Trophoblast cell (in vitro differentiated cells and primary cell): ENCODE results near the gene EFCAB7.

Experiments
- DNase-seq, 2 donors: peaks; one replicate each; pipeline ENCODE4 v3.0.0-alpha.2; 2016
- H2AFZ ChIP-seq: 2 replicates; pipeline ENCODE4 v1.6.1; 2013; ENCODE audit warnings: low read length, moderate library complexity, mild to moderate bottlenecking; ENCODE audit not compliant: insufficient read depth, poor library complexity
- H2AK5ac ChIP-seq: 2 replicates; pipeline ENCODE4 v1.6.1; 2013; ENCODE audit warnings: mild to moderate bottlenecking, low read length
- H2BK120ac ChIP-seq: 2 replicates; pipeline ENCODE4 v1.6.1; 2013; ENCODE audit warnings: low read length, mild to moderate bottlenecking, moderate library complexity; ENCODE audit not compliant: insufficient read depth, poor library complexity
- H2BK12ac ChIP-seq: 2 replicates; pipeline ENCODE4 v1.6.1; 2013; ENCODE audit warnings: mild to moderate bottlenecking, low read length, moderate library complexity
- H2BK5ac ChIP-seq: 2 replicates; pipeline ENCODE4 v1.6.1; 2013; ENCODE audit warnings: low read length, low read depth, moderate library complexity, mild to moderate bottlenecking; ENCODE audit not compliant: poor library complexity
- H3K14ac ChIP-seq: 2 replicates; pipeline ENCODE4 v1.6.1; 2013; ENCODE audit warnings: mild to moderate bottlenecking, low read length
- H3K18ac ChIP-seq: 2 replicates; pipeline ENCODE4 v1.6.1; 2013; ENCODE audit warnings: mild to moderate bottlenecking, low read length
- H3K23ac ChIP-seq: 2 replicates; pipeline ENCODE4 v1.6.1; 2013; ENCODE audit warnings: low read length
- H3K27ac ChIP-seq: 2 replicates; pipeline ENCODE4 v1.5.1; 2013; ENCODE audit warnings: low read depth, mild to moderate bottlenecking, inconsistent platforms, low read length, moderate library complexity
- H3K27me3 ChIP-seq: 2 replicates; pipeline ENCODE4 v1.6.1; 2013; ENCODE audit warnings: inconsistent platforms, mild to moderate bottlenecking, low read length, moderate library complexity; ENCODE audit not compliant: insufficient read depth
- H3K36me3 ChIP-seq, 2 experiments: 1 replicate in 1 of 2; 2 replicates in 1 of 2; pipeline ENCODE4 v1.6.1; 2013; ENCODE audit warnings: low read length in 2 of 2, mild to moderate bottlenecking in 2 of 2, moderate library complexity in 1 of 2; ENCODE audit not compliant: insufficient read depth in 2 of 2, control insufficient read depth in 1 of 2
- H3K4ac ChIP-seq: 2 replicates; pipeline ENCODE4 v1.6.1; 2013; ENCODE audit warnings: low read depth, mild to moderate bottlenecking, low read length, moderate library complexity
- H3K4me1 ChIP-seq, 2 experiments: 1 replicate in 1 of 2; 2 replicates in 1 of 2; pipeline ENCODE4 v1.6.1; 2013; ENCODE audit warnings: low read length in 2 of 2, mild to moderate bottlenecking in 2 of 2, moderate library complexity in 1 of 2; ENCODE audit not compliant: insufficient read depth in 2 of 2, control insufficient read depth in 1 of 2
- H3K4me2 ChIP-seq: 2 replicates; pipeline ENCODE4 v1.6.1; 2013; ENCODE audit warnings: inconsistent platforms, mild to moderate bottlenecking, low read length, moderate library complexity
- H3K4me3 ChIP-seq: 2 replicates; pipeline ENCODE4 v1.5.1; 2013; ENCODE audit warnings: mild to moderate bottlenecking, low read depth, low read length, inconsistent platforms
- H3K79me1 ChIP-seq: one replicate; pipeline ENCODE4 v1.6.1; 2013; ENCODE audit warnings: low read length
- H3K79me2 ChIP-seq: 2 replicates; pipeline ENCODE4 v1.6.1; 2013; ENCODE audit warnings: low read length, mild to moderate bottlenecking; ENCODE audit not compliant: control insufficient read depth, insufficient read depth, poor library complexity
- H3K9ac ChIP-seq: 2 replicates; pipeline ENCODE4 v1.6.1; 2013; ENCODE audit warnings: mild to moderate bottlenecking, low read length
- H3K9me3 ChIP-seq: 2 replicates; pipeline ENCODE4 v1.6.1; 2013; ENCODE audit warnings: low read depth, mild to moderate bottlenecking, control low read depth, inconsistent platforms, low read length; ENCODE audit not compliant: insufficient read depth
- H4K12ac ChIP-seq: 2 replicates; pipeline ENCODE4 v1.6.1; 2013; ENCODE audit warnings: low read depth, mild to moderate bottlenecking, low read length, moderate library complexity
- H4K8ac ChIP-seq: 2 replicates; pipeline ENCODE4 v1.6.1; 2013; ENCODE audit warnings: low read depth, mild to moderate bottlenecking, low read length, moderate library complexity
- H4K91ac ChIP-seq: one replicate; pipeline ENCODE4 v1.6.1; 2013; ENCODE audit warnings: low read depth, mild to moderate bottlenecking, low read length, moderate library complexity
- WGBS: extraction: QIAGEN DNeasy Blood & Tissue Kit; methylation state at CpG from one replicate; pipeline ENCODE4 v1.1.7; 2013; ENCODE audit warnings: missing lambda C conversion rate; ENCODE audit not compliant: insufficient read length, insufficient coverage; ENCODE audit errors: extremely low coverage; 5-methylcytosine and 5-hydroxymethylcytosine counted together

The EFCAB7 gene

DNA sequence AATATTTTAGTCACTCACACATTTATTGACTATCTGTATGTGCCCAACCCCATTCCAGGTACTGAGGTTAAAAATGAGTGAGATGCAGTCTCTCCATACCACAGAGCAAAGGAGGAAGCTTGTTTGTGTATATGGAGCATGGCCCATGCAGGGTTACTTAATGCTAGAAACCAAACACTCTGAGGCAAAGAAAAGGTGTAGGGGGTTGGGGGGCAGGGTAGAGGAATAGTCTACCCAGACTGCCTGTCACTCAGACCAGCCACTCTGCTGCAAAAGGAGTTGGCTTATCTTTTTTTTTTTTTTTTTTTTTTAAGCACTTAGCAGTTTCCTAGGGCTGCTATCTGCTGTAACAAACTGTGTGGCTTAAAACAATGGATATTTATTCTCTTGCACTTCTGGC lies 89.6 kb downstream of the EFCAB7 start:
- Histone ChIP-seq H3K14ac (no peak overlapping the region), H4K91ac (no peak overlapping the region), H2AK5ac (no peak overlapping the region), H3K79me2 (no peaks in the 10 kb centered on the region), H2BK12ac (no peak overlapping the region), H3K79me1 (peaks cover 7% of the 10 kb centered on the region), H2BK5ac (peak overlapping the region; percentile 52), H3K23ac (no peak overlapping the region), H3K4me1 (peaks cover 4 to 16% of the 10 kb centered on the region in 2 experiments), H2BK120ac (peak overlapping the region; percentile 24), H2AFZ (no peak overlapping the region), H3K27ac (peak overlapping the region; percentile 77), H3K27me3 (no peaks in the 10 kb centered on the region), H3K4me2 (peak overlapping the region; percentile 27), H3K4me3 (no peak overlapping the region), H3K36me3 (no peaks in the 10 kb centered on the region), H4K8ac (no peak overlapping the region), H3K4ac (no peak overlapping the region), H3K9me3 (no peaks in the 10 kb centered on the region), H4K12ac (no peak overlapping the region), H3K18ac (no peak overlapping the region), H3K9ac (no peak overlapping the region)
- DNase-seq, result peak; percentile 40 to 64

DNA sequence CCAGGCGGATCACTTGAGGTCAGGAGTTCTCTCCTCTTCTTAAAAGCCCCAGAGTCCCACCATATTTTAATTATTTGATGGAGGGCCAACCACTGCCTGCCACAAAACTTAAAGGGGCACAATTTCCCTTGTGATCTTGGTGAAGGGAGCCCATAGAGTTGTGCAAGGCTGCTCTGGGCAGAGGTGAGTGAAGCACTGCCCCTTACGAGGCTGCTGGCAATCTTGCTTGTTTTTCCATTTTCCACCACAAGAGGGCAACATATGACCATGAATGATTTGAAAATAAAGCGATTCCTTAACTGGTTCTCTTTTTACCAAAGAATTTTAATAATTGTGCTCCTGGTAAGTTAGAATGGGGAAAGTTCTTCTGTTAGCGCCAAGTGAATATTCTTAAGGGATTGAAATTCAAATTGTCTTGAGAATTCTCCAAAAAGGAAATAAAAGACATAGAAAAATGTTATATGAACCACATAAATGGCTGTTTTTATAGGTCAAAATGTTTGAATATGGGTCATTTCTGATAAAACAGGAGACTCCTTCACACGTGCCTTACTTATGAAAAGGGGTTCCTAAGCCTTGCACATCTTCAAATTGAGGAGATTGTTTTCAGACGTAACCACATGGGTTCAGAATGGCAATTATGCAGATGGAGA lies 92.6 kb downstream of the EFCAB7 start:
- H3K18ac ChIP-seq, result no peak overlapping the region
- H3K4me2 ChIP-seq, result no peak overlapping the region
- no peak overlapping the region for H4K12ac ChIP-seq
- H4K91ac ChIP-seq, result no peak overlapping the region
- no peaks in the 10 kb centered on the region for H3K9me3 ChIP-seq
- peaks cover 6% of the 10 kb centered on the region for H3K79me1 ChIP-seq
- no peak overlapping the region for H4K8ac ChIP-seq
- H2AFZ ChIP-seq, result no peak overlapping the region
- H3K27ac ChIP-seq, result no peak overlapping the region
- no peak overlapping the region for H3K9ac ChIP-seq
- no CpG with 5 or more reads among the region's 6 CpGs for WGBS
- peak; percentile 72 to 95 for DNase-seq
- no peak overlapping the region for H3K14ac ChIP-seq
- no peak overlapping the region for H2BK12ac ChIP-seq
- no peak overlapping the region for H3K23ac ChIP-seq
- H3K4ac ChIP-seq, result no peak overlapping the region
- H2AK5ac ChIP-seq, result no peak overlapping the region
- H3K27me3 ChIP-seq, result no peaks in the 10 kb centered on the region
- no peak overlapping the region for H2BK5ac ChIP-seq
- no peaks in the 10 kb centered on the region for H3K79me2 ChIP-seq
- peaks cover 4 to 15% of the 10 kb centered on the region in 2 experiments for H3K4me1 ChIP-seq
- H3K4me3 ChIP-seq, result no peak overlapping the region
- H2BK120ac ChIP-seq, result no peak overlapping the region
- H3K36me3 ChIP-seq, result no peaks in the 10 kb centered on the region

GRCh38 chr1:63617450-63617849 lies 94.1 kb downstream of the EFCAB7 start:
- Histone ChIP-seq H2BK120ac (no peak overlapping the region), H3K14ac (no peak overlapping the region), H3K79me2 (no peaks in the 10 kb centered on the region), H4K12ac (no peak overlapping the region), H2BK12ac (no peak overlapping the region), H2BK5ac (no peak overlapping the region), H3K27ac (no peak overlapping the region), H3K4me2 (no peak overlapping the region), H3K9me3 (no peaks in the 10 kb centered on the region), H3K79me1 (peaks cover 4% of the 10 kb centered on the region), H2AK5ac (no peak overlapping the region), H2AFZ (no peak overlapping the region), H4K8ac (no peak overlapping the region), H3K9ac (no peak overlapping the region), H3K4me3 (no peak overlapping the region), H3K27me3 (no peaks in the 10 kb centered on the region), H3K36me3 (no peaks in the 10 kb centered on the region), H3K23ac (no peak overlapping the region), H4K91ac (peak overlapping the region; percentile 39), H3K4me1 (peaks cover 2 to 9% of the 10 kb centered on the region in 2 experiments), H3K18ac (no peak overlapping the region), H3K4ac (no peak overlapping the region)
- no CpG with 5 or more reads among the region's 6 CpGs for WGBS
- peak in 1 of 2 donors; percentile 26 for DNase-seq

DNA sequence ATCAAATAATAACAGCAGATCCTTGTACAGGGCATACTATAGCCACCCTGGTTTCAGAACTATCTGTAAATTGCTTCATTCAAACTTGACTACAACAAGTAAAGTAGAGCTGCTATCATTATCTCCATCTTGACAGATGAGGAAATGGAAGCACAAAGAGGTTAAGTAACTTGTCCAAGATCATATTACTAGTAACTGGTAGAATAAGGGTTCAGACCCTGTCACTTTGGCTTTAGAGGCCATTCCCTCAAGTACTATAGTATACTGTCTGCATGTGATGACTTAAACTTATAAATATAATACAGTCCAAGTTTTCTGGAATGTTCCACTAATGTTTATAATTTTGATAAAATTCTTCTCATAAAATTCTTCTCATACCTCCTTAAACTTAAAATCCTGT lies 94.7 kb downstream of the EFCAB7 start:
- Histone ChIP-seq H3K27ac (no peak overlapping the region), H3K79me2 (no peaks in the 10 kb centered on the region), H3K79me1 (peaks cover 2% of the 10 kb centered on the region), H2BK120ac (no peak overlapping the region), H2BK5ac (no peak overlapping the region), H3K18ac (no peak overlapping the region), H4K8ac (no peak overlapping the region), H3K9ac (no peak overlapping the region), H4K12ac (no peak overlapping the region), H4K91ac (no peak overlapping the region), H3K14ac (no peak overlapping the region), H2AK5ac (no peak overlapping the region), H3K4me1 (peaks cover 2 to 4% of the 10 kb centered on the region in 2 experiments), H3K23ac (no peak overlapping the region), H3K4me2 (no peak overlapping the region), H3K27me3 (no peaks in the 10 kb centered on the region), H2BK12ac (no peak overlapping the region), H3K4ac (no peak overlapping the region), H2AFZ (no peak overlapping the region), H3K36me3 (no peaks in the 10 kb centered on the region), H3K9me3 (no peaks in the 10 kb centered on the region), H3K4me3 (no peak overlapping the region)
- peak in 1 of 2 donors; percentile 69 for DNase-seq
